ENCODE measurements around the gene KIRREL3.

Gene KIRREL3

GRCh38 chr11:126738295-126739031 is 262.1 kb downstream of the KIRREL3 start:
- DNase-seq (ENCODE audit: low read depth) = no peak

DNA sequence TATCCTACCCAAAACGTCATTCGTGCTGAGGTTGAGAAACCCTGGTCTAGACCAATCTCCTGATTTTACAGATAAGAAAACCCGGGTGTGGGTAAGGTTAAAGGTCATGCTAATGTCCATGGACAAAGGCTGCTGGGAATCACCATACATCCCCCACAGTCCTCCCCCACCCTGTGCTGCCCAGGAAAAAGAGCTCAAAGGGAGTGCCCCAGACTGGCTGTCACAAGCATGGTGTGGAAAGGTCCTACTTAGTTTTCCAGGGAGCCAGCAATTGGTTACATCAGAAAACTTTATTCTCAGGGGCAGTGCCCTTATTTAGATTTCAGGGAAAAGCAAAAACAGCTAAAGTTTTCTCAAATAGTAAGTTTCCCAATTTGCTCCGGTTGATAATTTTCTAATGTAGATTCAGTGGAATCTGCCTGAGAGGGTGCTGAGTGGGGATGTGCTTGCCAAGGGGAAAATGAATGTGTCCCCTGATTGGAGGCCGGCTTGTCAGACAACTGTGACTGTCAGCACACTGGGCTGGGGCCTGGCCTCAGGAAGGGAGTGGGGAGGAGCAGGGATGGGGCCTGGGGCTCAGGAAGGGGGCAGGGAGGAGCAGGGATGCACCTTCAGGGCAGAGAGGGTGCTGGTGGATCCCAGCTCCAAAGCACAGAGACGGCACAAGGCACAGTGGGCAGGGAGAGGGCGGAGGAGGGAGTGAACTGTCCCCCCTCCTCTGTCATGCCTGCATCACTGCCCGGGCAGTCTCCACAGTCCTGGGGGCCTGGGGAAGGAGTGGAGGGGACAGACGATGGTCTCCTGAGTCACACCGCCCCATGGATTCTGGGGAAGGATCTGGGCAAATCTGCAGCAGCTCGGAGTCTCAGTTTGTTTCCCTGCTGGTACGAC is 263.6 kb downstream of the KIRREL3 start:
- no peak for DNase-seq (ENCODE audit: low read depth)

GRCh38 chr11:126734752-126735151 is 265.8 kb downstream of the KIRREL3 start:
- no peak for DNase-seq (ENCODE audit: low read depth)

GRCh38 chr11:126733685-126734084 is 266.9 kb downstream of the KIRREL3 start:
- no peak for DNase-seq (ENCODE audit: low read depth)

DNA sequence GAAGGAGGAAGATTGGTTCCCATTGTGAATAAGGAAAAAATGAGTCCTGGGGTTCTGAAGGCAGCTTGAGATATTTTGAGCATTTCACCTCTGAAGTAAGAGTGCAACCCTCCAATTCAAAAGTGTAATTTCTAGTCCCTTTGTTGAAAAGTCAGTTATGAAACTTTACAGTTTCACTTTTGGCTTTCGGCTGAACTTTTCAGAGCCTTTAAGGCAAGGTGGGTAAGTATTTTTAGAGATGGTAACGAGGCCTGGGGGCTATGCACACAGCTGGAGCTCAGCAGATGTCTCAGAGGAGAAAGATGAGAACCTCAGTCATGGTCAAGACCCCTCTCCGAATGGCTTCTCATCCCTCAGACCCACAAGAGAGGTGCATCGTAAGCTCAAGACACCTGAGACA is 267.6 kb downstream of the KIRREL3 start:
- DNase-seq (ENCODE audit: low read depth) = no peak

GRCh38 chr11:126731576-126732142 is 268.9 kb downstream of the KIRREL3 start:
- DNase-seq (ENCODE audit: low read depth) = no peak

- DNase-seq (ENCODE audit: low read depth) = no peak
These were observed 273.2 kb downstream of the KIRREL3 start for GRCh38 chr11:126727381-126727780.

DNA sequence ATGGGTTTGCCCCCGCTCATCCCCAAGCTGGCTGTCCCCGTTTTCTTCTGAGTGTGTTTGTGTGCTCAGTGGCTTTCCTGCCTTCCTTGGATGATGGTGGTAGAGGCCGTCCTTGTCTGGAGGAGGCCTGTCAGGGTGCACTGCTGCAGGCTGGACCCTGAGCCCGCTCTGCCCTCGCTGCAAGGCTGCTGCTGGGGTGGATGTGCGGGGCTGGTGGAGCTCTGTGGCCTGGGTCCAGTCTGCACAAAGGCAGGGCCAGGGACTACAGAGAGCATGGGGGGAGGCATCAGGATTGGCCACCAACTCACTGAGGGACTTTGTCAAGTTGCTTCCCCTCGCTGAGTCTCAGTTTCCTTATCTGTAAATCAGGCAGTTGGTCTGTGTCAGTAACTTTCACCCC is 275.0 kb downstream of the KIRREL3 start:
- DNase-seq (ENCODE audit: low read depth) = no peak

DNA sequence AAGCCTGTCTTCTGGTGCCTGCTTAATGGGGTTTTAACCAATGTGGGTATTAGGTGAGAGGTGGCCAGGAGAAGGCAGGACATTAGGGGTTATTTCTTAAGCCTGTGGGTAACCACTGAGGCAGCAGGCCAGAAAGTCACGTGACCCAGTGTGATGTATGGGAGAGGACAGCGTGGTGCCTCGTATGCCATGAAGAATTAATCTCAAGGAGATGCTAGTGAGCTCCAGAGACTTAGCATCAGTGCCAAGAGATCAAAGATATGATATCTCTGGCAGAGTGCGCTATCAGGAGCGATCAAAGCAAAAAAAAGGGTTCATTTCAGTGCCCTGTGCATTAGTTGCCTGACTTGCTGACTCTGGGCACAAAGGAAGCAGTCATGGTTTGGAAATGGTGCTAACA is 275.5 kb downstream of the KIRREL3 start:
- DNase-seq (ENCODE audit: low read depth) = no peak

DNA sequence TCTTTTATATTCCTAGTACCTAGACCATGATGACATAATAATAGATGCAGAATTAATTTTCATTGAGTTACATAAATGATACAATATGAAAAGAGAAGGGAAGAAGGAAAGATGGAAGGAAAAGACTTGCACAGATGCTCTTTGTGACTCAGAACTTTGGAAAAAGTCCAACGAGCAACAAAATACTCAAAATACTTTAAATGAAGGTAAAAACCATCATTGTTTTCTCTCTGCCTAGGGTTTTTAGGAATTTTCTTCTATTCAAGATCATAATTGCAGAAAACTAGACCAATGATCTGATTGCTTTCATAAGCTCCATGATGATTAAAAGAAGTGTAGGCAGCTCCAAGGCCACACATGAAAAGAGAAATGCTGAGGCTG is 276.9 kb downstream of the KIRREL3 start:
- DNase-seq (ENCODE audit: low read depth) = no peak

GRCh38 chr11:126722956-126723664 is 277.5 kb downstream of the KIRREL3 start:
- DNase-seq (ENCODE audit: low read depth) = no peak

DNA sequence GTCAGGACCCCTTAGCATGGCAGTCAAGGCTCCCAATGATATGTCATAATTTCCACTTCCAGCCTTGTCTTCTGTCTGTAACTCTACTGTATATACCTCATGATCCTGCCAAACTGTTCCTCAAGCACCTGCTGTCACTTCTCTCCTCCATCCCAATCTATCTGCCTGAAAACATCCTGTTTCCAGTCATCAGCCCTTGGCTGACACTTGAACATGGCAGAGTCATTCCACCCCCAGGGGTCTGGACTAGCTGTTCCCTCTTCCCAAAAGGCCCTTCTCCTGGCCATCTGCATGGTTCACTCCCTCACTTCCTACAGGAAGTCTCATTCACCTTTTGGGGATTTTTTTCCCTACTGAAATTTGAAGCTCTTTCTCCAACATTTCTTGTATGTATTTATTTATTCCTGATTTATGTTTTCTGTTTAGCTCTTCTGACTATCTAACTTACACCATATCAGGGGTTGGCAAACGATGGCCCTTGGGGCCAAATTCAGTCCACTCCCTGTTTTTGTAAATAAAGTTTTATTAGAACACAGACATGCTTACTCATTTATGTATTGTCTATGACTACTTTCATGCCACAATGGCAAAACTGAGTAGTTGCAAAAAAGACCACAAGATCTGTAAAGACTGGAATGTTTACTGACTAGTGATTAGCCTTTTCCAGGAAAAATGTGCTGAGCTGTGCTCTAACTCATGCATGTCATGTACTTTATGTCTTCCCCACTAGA is 278.4 kb downstream of the KIRREL3 start:
- DNase-seq (ENCODE audit: low read depth) = no peak

DNA sequence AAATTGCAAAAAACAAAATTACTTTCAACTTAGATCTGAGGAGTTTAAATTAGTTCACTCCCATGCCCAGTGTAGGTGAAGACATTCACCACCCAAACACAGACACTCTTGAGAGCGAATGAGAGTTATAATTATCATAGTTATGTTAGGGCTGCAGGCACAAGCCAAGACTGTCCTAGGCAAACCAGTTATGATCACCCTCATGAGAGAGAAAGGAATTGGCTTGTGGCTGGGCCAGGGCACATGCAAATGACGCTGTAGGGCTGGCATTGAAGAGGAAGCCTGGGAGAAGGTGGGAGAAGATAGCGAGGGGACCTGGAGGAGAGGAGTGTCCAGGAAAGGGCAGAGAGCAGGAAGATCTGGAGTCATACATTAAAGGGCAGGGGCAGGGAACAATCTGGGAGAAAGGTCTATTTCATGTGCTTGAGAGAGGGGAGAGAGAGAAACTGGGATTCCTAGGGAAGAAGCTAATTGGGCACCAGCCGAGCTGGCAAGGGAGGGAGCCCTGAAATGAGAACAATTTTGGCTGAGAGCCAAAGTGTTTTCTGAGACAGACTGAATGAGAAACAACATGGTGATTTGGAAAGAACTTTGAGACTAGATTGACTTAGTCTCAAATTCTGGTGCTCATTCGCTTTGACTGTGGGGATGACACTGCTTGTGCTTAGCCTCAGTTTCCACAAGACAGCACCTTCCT is 279.9 kb downstream of the KIRREL3 start:
- DNase-seq (ENCODE audit: low read depth) = no peak

- DNase-seq (ENCODE audit: low read depth) = no peak
These were observed 280.8 kb downstream of the KIRREL3 start for GRCh38 chr11:126719740-126720139.

- DNase-seq (ENCODE audit: low read depth) = no peak
These were observed 282.3 kb downstream of the KIRREL3 start for GRCh38 chr11:126718276-126718675.

DNA sequence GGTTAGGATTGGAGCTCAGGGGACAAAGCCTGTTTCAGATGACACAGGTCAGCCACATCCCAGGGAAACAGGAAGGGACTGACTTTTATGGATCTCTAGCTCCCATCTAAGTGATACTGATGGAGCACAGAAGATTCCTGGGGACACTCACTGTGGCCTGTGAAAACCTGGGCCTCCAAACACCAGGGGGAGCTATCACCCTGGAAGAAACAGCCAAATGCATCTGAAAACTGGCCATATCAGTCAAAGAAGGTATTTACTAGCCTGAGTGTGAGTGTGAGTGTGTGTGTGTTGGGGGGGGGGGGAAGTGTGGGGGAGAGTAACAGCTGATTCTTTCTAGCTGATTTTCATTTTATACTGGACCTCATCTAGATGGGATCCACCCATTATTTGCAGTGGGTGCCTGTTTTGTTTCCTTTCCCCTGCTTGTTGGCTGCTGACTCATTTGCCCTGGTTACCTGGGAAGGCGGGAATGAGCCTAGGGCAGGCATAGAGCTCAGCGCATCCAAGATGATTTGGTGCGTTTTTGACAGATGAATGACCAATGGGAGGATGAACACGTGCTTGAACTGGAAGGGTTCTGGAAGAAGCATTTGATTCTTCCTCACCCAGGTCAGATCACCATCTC is 284.0 kb downstream of the KIRREL3 start:
- no peak for DNase-seq (ENCODE audit: low read depth)

- no peak for DNase-seq (ENCODE audit: low read depth)
These were observed 286.8 kb downstream of the KIRREL3 start for GRCh38 chr11:126713806-126714205.

DNA sequence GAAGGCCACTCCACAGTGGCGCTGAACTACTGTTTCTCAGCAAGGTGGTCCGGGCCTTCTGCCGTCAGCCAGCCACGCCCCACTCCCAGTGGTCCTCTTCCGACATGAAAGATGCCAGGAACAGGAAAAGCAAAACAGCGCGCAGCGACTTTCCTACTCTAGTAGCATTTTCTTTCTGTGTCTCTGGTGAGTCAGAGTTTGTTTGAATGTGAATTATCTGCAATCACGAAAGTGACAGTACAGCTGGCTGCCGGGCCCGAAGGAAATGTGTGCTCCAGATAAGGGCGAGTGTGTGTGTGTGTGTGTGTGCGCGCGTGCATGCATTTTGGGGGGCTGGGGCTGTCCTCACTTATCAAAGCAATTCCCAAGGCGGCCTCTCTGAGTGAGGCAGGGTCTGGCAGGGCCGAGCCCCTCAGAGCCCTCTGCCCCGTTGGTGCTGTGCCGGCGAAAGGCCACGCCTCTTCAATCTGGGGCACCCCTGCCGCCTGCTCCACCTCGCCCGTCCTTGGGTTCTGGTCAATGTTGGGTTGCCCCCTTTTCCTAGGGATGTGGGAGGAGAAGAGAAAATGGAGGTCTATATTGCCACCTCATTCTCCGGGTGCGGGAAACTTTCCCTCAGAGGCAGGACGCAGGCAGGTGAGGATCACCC is 288.5 kb downstream of the KIRREL3 start:
- DNase-seq (ENCODE audit: low read depth) = no peak

DNA sequence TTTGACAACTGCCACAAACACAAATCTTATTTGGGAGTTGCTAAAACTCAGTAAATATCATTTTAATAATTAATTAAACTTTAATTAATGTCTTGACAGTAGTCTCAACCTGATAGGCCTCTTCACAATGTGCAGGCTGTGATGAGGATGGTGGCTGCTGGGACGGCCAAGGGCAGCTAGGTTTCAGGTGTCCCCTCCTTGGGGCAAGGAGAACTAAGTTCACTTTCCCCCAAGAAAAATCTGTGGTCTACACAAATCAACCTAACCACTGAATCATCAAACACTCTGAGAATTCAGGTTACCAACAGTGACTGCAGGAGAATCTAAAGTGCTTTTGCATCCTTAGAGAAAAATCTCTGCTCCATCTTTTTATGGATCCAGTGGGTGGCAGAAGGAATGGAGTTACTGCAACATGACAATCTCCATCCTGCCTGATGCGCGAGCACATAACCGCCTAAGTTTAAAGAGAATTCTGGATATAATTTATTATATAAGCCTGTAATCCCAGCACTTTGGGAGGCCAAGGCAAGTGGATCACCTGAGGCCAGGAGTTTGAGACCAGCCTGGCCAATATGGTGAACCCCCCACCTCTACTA is 289.7 kb downstream of the KIRREL3 start:
- no peak for DNase-seq (ENCODE audit: low read depth)

DNA sequence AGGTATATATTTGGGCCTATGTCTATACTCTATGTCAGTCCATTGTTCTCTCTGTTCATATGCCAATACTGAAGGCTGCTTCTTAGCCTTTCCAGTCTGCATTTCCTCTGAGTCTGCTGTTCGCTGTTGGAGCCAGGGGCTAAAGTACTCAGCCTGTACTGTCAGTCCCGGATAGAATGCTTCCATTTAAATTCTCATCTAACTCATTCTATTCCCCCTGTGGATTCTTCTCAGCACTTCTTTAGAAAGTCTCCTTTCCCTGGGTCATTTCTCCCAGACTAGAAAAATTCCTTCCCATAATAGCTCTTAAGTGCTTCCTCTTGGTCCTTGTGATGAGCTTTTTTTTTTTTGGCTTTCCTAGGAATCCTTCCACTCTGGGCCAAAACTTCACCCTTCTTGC is 293.1 kb downstream of the KIRREL3 start:
- no peak for DNase-seq (ENCODE audit: low read depth)

All from activated T-helper 1 cell treated with Interleukin-2 at 50 U/mL for 16 hours (primary cell).